HepG2 (cell line): ENCODE measurements around the gene CRABP1. TPM values are rescaled to one million over a fixed set of nuclear protein-coding genes. Genes with fewer than 3 reads are reported as not detected.

Experiments used
- ATAC-seq: fragments of 200-7000 bp; cut with Tn5 transposase; 3 replicates; pipeline ENCODE4 v1.9.1; 2020; ENCODE audit warnings: mild to moderate bottlenecking, moderate library complexity
- BruUV-seq: library from RNA; stranded (reverse); fragments of 400-500 nt; replicated peaks from 2 replicates; lab custom pipeline; 2021; lab: Mats Ljungman, UMichigan
- CTCF ChIA-PET: fragments of 300-600 bp; formaldehyde crosslinking; extraction: SDS; loops from one replicate; lab custom pipeline; 2021; ENCODE audit warnings: low total read pairs, inconsistent platforms, low intra/inter-chr PET ratio; lab: Yijun Ruan, JAX
- POLR2A ChIA-PET: fragments of 350-600 bp; sonication (Branson Sonifier 250); formaldehyde crosslinking; loops from one replicate; lab custom pipeline; 2020; ENCODE audit warnings: antibody characterized with exemption, inconsistent platforms; lab: Yijun Ruan, JAX
- DNase-seq: peaks from one replicate; pipeline ENCODE4 v3.0.0-alpha.2; 2015; ENCODE audit warnings: low spot score
- FAIRE-seq: peaks from 3 replicates; lab custom pipeline; 2011; peaks lifted over from hg19 to GRCh38; lab: Jason Lieb, UNC
- H2AFZ ChIP-seq: one replicate; pipeline ENCODE4 v1.6.1; 2011; ENCODE audit warnings: low read length, inconsistent platforms
- H3K27ac ChIP-seq: fragments of 300-600 bp; 3 replicates; pipeline ENCODE4 v1.8.0; 2011; ENCODE audit warnings: mixed run types, mild to moderate bottlenecking, mixed read lengths, low read length, inconsistent platforms; ENCODE audit not compliant: insufficient read depth; ENCODE audit errors: extremely low read length
- H3K27me3 ChIP-seq, 2 experiments: fragments of 200-600 bp in 1 of 2; 2 replicates in 1 of 2; 3 replicates in 1 of 2; pipeline versions ENCODE4 v1.6.0 to v1.8.0; 2011; ENCODE audit warnings: low read length in 2 of 2, mild to moderate bottlenecking in 2 of 2, moderate library complexity in 2 of 2, inconsistent platforms in 1 of 2; ENCODE audit not compliant: insufficient read depth in 2 of 2, control insufficient read depth in 1 of 2
- H3K36me3 ChIP-seq, 2 experiments: fragments of 200-600 bp in 1 of 2; replicated peaks in 1 of 2; 2 replicates in 1 of 2; 3 replicates in 1 of 2; pipeline versions ENCODE4 v1.5.1 to v1.8.0; 2011; ENCODE audit warnings: low read length in 2 of 2, inconsistent platforms in 1 of 2; ENCODE audit not compliant: insufficient read depth in 2 of 2, control insufficient read depth in 1 of 2
- H3K4me1 ChIP-seq: 2 replicates; pipeline ENCODE4 v1.5.1; 2012; ENCODE audit warnings: low read length, inconsistent platforms; ENCODE audit not compliant: insufficient read depth
- H3K4me2 ChIP-seq: 2 replicates; pipeline ENCODE4 v1.6.0; 2011; ENCODE audit warnings: low read depth, low read length, inconsistent platforms
- H3K4me3 ChIP-seq, 3 experiments: fragments of 200-600 bp in 1 of 3; sonication (generic), shearing (Covaris generic) in 1 of 3; replicated peaks in 1 of 3; 2 replicates each; pipeline ENCODE4 v1.5.1; 2011 to 2016; ENCODE audit warnings: low read length in 3 of 3, inconsistent platforms in 2 of 3, low read depth in 2 of 3, mild to moderate bottlenecking in 2 of 3, control low read depth in 1 of 3, mixed read lengths in 1 of 3; ENCODE audit not compliant: insufficient read depth in 1 of 3
- H3K79me2 ChIP-seq: one replicate; pipeline ENCODE4 v1.6.1; 2011; ENCODE audit warnings: low read length, inconsistent platforms; ENCODE audit not compliant: insufficient read depth
- H3K9ac ChIP-seq: 2 replicates; pipeline ENCODE4 v1.6.0; 2011; ENCODE audit warnings: mild to moderate bottlenecking, low read depth, low read length, inconsistent platforms; ENCODE audit not compliant: insufficient read depth
- H3K9me3 ChIP-seq: 2 replicates; pipeline ENCODE4 v1.5.1; 2012; ENCODE audit warnings: mild to moderate bottlenecking, low read length
- H4K20me1 ChIP-seq: 2 replicates; pipeline ENCODE4 v1.6.0; 2011; ENCODE audit warnings: inconsistent platforms, mild to moderate bottlenecking, low read length, moderate library complexity; ENCODE audit not compliant: insufficient read depth
- MYC ChIP-seq: sonication (generic); formaldehyde crosslinking; IDR thresholded peaks from 2 replicates; pipeline ENCODE4 v1.9.0; 2021; ENCODE audit warnings: missing genetic modification reagents, borderline replicate concordance
- SATB2 ChIP-seq: sonication (generic); formaldehyde crosslinking; IDR thresholded peaks from 2 replicates; pipeline ENCODE4 v1.5.0; 2020; ENCODE audit warnings: missing genetic modification reagents
- ZNF451 ChIP-seq: sonication (generic); formaldehyde crosslinking; IDR thresholded peaks from 2 replicates; pipeline ENCODE4 v1.5.0; 2020; ENCODE audit warnings: mild to moderate bottlenecking, missing genetic modification reagents
- ZNF460 ChIP-seq: sonication (generic); formaldehyde crosslinking; IDR thresholded peaks from 2 replicates; pipeline ENCODE4 v1.5.1; 2020; ENCODE audit warnings: missing genetic modification reagents, mild to moderate bottlenecking, borderline replicate concordance
- ZNF784 ChIP-seq: sonication (generic); formaldehyde crosslinking; IDR thresholded peaks from 2 replicates; pipeline ENCODE4 v1.5.1; 2020; ENCODE audit warnings: missing genetic modification reagents, mild to moderate bottlenecking, borderline replicate concordance
- ZNF800 ChIP-seq: sonication (generic); formaldehyde crosslinking; IDR thresholded peaks from 2 replicates; pipeline ENCODE4 v1.4.0; 2020; ENCODE audit warnings: missing genetic modification reagents
- WGBS: methylation state at CpG from one replicate; pipeline ENCODE4 v1.1.6; 2017; ENCODE audit warnings: low lambda C conversion rate; 5-methylcytosine and 5-hydroxymethylcytosine counted together
- in situ Hi-C: cut with HindIII; loops from 2 replicates; pipeline ENCODE4 v1.10.0; 2017; ENCODE audit warnings: low pct_unique_long_range_greater_than_20kb; ENCODE audit not compliant: extremely low pct_ligation_motif_present
- intact Hi-C: fragments of 100-400 bp; cut with micrococcal nuclease; formaldehyde crosslinking; loops from one replicate; pipeline ENCODE4 v1.10.0; 2022; ENCODE audit not compliant: unreplicated experiment
- polyA plus RNA-seq, 8 experiments: library from polyadenylated mRNA; depleted of rRNA in 3 of 8; stranded (reverse) in 7 of 8; unstranded in 1 of 8; fragments of >200 nt; fragmentation: Illumina TruSeq in 4 of 8; extraction: Trizol in 4 of 8; gene quantifications; 2 replicates each; pipeline versions ENCODE4 v1.2.1 to v1.2.3, GENCODE V29; 2011 to 2016; ENCODE audit warnings: low read depth in 4 of 8, missing spikeins in 1 of 8, mixed read lengths in 1 of 8; ENCODE audit not compliant: insufficient read depth in 1 of 8
- total RNA-seq, 5 experiments: library from RNA; depleted of rRNA; stranded (reverse); fragments of >200 nt; fragmentation: Illumina TruSeq; extraction: Trizol; gene quantifications; 2 replicates each; pipeline ENCODE4 v1.2.3, GENCODE V29; 2016; ENCODE audit warnings: low read depth in 1 of 5
- TF ChIP-seq, protein P1 (sequence below): sonication (generic); formaldehyde crosslinking; IDR thresholded peaks from 2 replicates; pipeline ENCODE4 v1.5.0; 2020; ENCODE audit warnings: missing genetic modification reagents

CRABP1 gene
- total and polyA plus RNA-seq, 2 of the 13 experiments (the other 11 are each of a cell fraction or from before 2014, with no cell fraction given), result not detected

GRCh38 chr15:78389322-78389721 lies 49.2 kb downstream of the CRABP1 start:
- H2AFZ ChIP-seq, result no peak overlapping the region
- no peak for FAIRE-seq
- H3K27me3 ChIP-seq, result peaks cover 0 to 5% of the 10 kb centered on the region in 2 experiments; a peak in 1 of 5 replicates
- POLR2A ChIA-PET, result no interaction called here
- no peak for ATAC-seq
- no peak overlapping the region for H3K9ac ChIP-seq
- H4K20me1 ChIP-seq, result no peaks in the 10 kb centered on the region
- no peaks in the 10 kb centered on the region for H3K79me2 ChIP-seq
- TF ChIP-seq ZNF784 (CRISPR knock-in tag), result no peak
- TF ChIP-seq, protein P1, sequence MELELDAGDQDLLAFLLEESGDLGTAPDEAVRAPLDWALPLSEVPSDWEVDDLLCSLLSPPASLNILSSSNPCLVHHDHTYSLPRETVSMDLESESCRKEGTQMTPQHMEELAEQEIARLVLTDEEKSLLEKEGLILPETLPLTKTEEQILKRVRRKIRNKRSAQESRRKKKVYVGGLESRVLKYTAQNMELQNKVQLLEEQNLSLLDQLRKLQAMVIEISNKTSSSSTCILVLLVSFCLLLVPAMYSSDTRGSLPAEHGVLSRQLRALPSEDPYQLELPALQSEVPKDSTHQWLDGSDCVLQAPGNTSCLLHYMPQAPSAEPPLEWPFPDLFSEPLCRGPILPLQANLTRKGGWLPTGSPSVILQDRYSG (CRISPR knock-in tag), result no peak
- TF ChIP-seq SATB2 (CRISPR knock-in tag), result no peak
- TF ChIP-seq ZNF460 (CRISPR knock-in tag), result no peak
- no peak for TF ChIP-seq ZNF451
- no peak for TF ChIP-seq MYC (CRISPR knock-in tag)
- no peak for TF ChIP-seq ZNF800 (CRISPR knock-in tag)
- intact Hi-C loops (no loop called here), in situ Hi-C loops (no loop called here)
- CTCF ChIA-PET, result no interaction called here
- H3K4me2 ChIP-seq, result no peak overlapping the region
- no peaks in the 10 kb centered on the region for H3K4me1 ChIP-seq
- H3K9me3 ChIP-seq, result no peaks in the 10 kb centered on the region
- H3K27ac ChIP-seq, result no peak overlapping the region
- no TSS peak for BruUV-seq
- WGBS, result 8% methylated on average over 6 of the region's 7 CpGs
- H3K36me3 ChIP-seq, result no peaks in the 10 kb centered on the region
- no peak overlapping the region for H3K4me3 ChIP-seq
- DNase-seq, result no peak
